ENCODE data around the gene CCDC60.
A peak's percentile ranks its signal among the peaks of the same experiment; 100 is the strongest.

CCDC60 gene

GRCh38 chr12:119479121-119479561 is 144.6 kb downstream of the CCDC60 start:
- Histone ChIP-seq H3K4me3 (ENCODE audit: low read depth, low read length) (no peak overlapping the region), H3K4ac (ENCODE audit: low read depth, low read length) (no peak overlapping the region), H3K9ac (ENCODE audit: low read length) (no peak overlapping the region), H3K79me1 (ENCODE audit: low read length) (no peaks in the 10 kb centered on the region), H3K18ac (ENCODE audit: low read length) (no peak overlapping the region), H2AK5ac (ENCODE audit: low read length) (no peak overlapping the region), H4K8ac (ENCODE audit: low read depth, low read length) (no peak overlapping the region), H2BK120ac (ENCODE audit: insufficient read depth, low read length, poor library complexity) (no peak overlapping the region), H4K91ac (ENCODE audit: low read depth, low read length) (no peak overlapping the region), H3K27ac (ENCODE audit: low read depth, low read length) (peak overlapping the region; percentile 44), H3K27me3 (ENCODE audit: insufficient read depth, low read length) (no peaks in the 10 kb centered on the region), H4K12ac (ENCODE audit: low read depth, low read length) (no peak overlapping the region), H3K36me3 (ENCODE audit: control insufficient read depth in 1 of 2, insufficient read depth in 2 of 2, low read length in 2 of 2) (no peaks in the 10 kb centered on the region), H2AFZ (ENCODE audit: insufficient read depth, low read length, poor library complexity) (no peak overlapping the region), H2BK5ac (ENCODE audit: low read depth, low read length, poor library complexity) (no peak overlapping the region), H3K4me1 (ENCODE audit: control insufficient read depth in 1 of 2, insufficient read depth in 2 of 2, low read length in 2 of 2) (peaks cover 6 to 10% of the 10 kb centered on the region in 2 experiments), H3K14ac (ENCODE audit: low read length) (no peak overlapping the region), H3K9me3 (ENCODE audit: insufficient read depth, low read depth, low read length) (no peaks in the 10 kb centered on the region), H3K23ac (ENCODE audit: low read length) (no peak overlapping the region), H2BK12ac (ENCODE audit: low read length) (no peak overlapping the region), H3K79me2 (ENCODE audit: control insufficient read depth, insufficient read depth, low read length, poor library complexity) (no peaks in the 10 kb centered on the region), H3K4me2 (ENCODE audit: low read length) (no peak overlapping the region)
- DNase-seq: peak; percentile 95 to 99
- no CpG with 5 or more reads among the region's 10 CpGs for WGBS (ENCODE audit: extremely low coverage, insufficient coverage, insufficient read length)

GRCh38 chr12:119480551-119480950 is 146.0 kb downstream of the CCDC60 start:
- no peak overlapping the region for H3K4ac ChIP-seq (ENCODE audit: low read depth, low read length)
- H3K27me3 ChIP-seq (ENCODE audit: insufficient read depth, low read length): no peaks in the 10 kb centered on the region
- H3K4me1 ChIP-seq (ENCODE audit: control insufficient read depth in 1 of 2, insufficient read depth in 2 of 2, low read length in 2 of 2): peaks cover 6 to 10% of the 10 kb centered on the region in 2 experiments
- H3K9ac ChIP-seq (ENCODE audit: low read length): no peak overlapping the region
- no peak overlapping the region for H2AFZ ChIP-seq (ENCODE audit: insufficient read depth, low read length, poor library complexity)
- no peak overlapping the region for H3K4me3 ChIP-seq (ENCODE audit: low read depth, low read length)
- no peak overlapping the region for H3K18ac ChIP-seq (ENCODE audit: low read length)
- no peak overlapping the region for H4K91ac ChIP-seq (ENCODE audit: low read depth, low read length)
- H4K12ac ChIP-seq (ENCODE audit: low read depth, low read length): no peak overlapping the region
- no peak overlapping the region for H3K14ac ChIP-seq (ENCODE audit: low read length)
- H3K9me3 ChIP-seq (ENCODE audit: insufficient read depth, low read depth, low read length): no peaks in the 10 kb centered on the region
- WGBS (ENCODE audit: extremely low coverage, insufficient coverage, insufficient read length): no CpG with 5 or more reads among the region's 1 CpG
- no peak overlapping the region for H4K8ac ChIP-seq (ENCODE audit: low read depth, low read length)
- H3K27ac ChIP-seq (ENCODE audit: low read depth, low read length): no peak overlapping the region
- no peaks in the 10 kb centered on the region for H3K79me2 ChIP-seq (ENCODE audit: control insufficient read depth, insufficient read depth, low read length, poor library complexity)
- no peak overlapping the region for H2BK12ac ChIP-seq (ENCODE audit: low read length)
- no peak for DNase-seq
- H3K79me1 ChIP-seq (ENCODE audit: low read length): no peaks in the 10 kb centered on the region
- H3K4me2 ChIP-seq (ENCODE audit: low read length): no peak overlapping the region
- no peak overlapping the region for H2BK120ac ChIP-seq (ENCODE audit: insufficient read depth, low read length, poor library complexity)
- H2BK5ac ChIP-seq (ENCODE audit: low read depth, low read length, poor library complexity): no peak overlapping the region
- no peak overlapping the region for H3K23ac ChIP-seq (ENCODE audit: low read length)
- H3K36me3 ChIP-seq (ENCODE audit: control insufficient read depth in 1 of 2, insufficient read depth in 2 of 2, low read length in 2 of 2): no peaks in the 10 kb centered on the region
- H2AK5ac ChIP-seq (ENCODE audit: low read length): no peak overlapping the region

GRCh38 chr12:119486599-119487154 is 152.1 kb downstream of the CCDC60 start:
- Histone ChIP-seq H3K36me3 (ENCODE audit: control insufficient read depth in 1 of 2, insufficient read depth in 2 of 2, low read length in 2 of 2) (no peaks in the 10 kb centered on the region), H2AFZ (ENCODE audit: insufficient read depth, low read length, poor library complexity) (no peak overlapping the region), H3K27me3 (ENCODE audit: insufficient read depth, low read length) (no peaks in the 10 kb centered on the region), H4K12ac (ENCODE audit: low read depth, low read length) (no peak overlapping the region), H3K27ac (ENCODE audit: low read depth, low read length) (no peak overlapping the region), H3K4me3 (ENCODE audit: low read depth, low read length) (no peak overlapping the region), H3K4me2 (ENCODE audit: low read length) (no peak overlapping the region), H3K9ac (ENCODE audit: low read length) (no peak overlapping the region), H2BK120ac (ENCODE audit: insufficient read depth, low read length, poor library complexity) (no peak overlapping the region), H3K79me1 (ENCODE audit: low read length) (no peaks in the 10 kb centered on the region), H3K18ac (ENCODE audit: low read length) (no peak overlapping the region), H3K14ac (ENCODE audit: low read length) (no peak overlapping the region), H3K79me2 (ENCODE audit: control insufficient read depth, insufficient read depth, low read length, poor library complexity) (no peaks in the 10 kb centered on the region), H4K91ac (ENCODE audit: low read depth, low read length) (no peak overlapping the region), H3K23ac (ENCODE audit: low read length) (no peak overlapping the region), H3K9me3 (ENCODE audit: insufficient read depth, low read depth, low read length) (no peaks in the 10 kb centered on the region), H2AK5ac (ENCODE audit: low read length) (no peak overlapping the region), H3K4me1 (ENCODE audit: control insufficient read depth in 1 of 2, insufficient read depth in 2 of 2, low read length in 2 of 2) (no peaks in the 10 kb centered on the region), H2BK5ac (ENCODE audit: low read depth, low read length, poor library complexity) (no peak overlapping the region), H2BK12ac (ENCODE audit: low read length) (no peak overlapping the region), H4K8ac (ENCODE audit: low read depth, low read length) (no peak overlapping the region), H3K4ac (ENCODE audit: low read depth, low read length) (no peak overlapping the region)
- DNase-seq: no peak
- no CpG with 5 or more reads among the region's 4 CpGs for WGBS (ENCODE audit: extremely low coverage, insufficient coverage, insufficient read length)

GRCh38 chr12:119491814-119492213 is 157.3 kb downstream of the CCDC60 start:
- Histone ChIP-seq H2AK5ac (ENCODE audit: low read length) (no peak overlapping the region), H3K36me3 (ENCODE audit: control insufficient read depth in 1 of 2, insufficient read depth in 2 of 2, low read length in 2 of 2) (no peaks in the 10 kb centered on the region), H3K4me1 (ENCODE audit: control insufficient read depth in 1 of 2, insufficient read depth in 2 of 2, low read length in 2 of 2) (no peaks in the 10 kb centered on the region), H3K23ac (ENCODE audit: low read length) (no peak overlapping the region), H2BK5ac (ENCODE audit: low read depth, low read length, poor library complexity) (no peak overlapping the region), H3K14ac (ENCODE audit: low read length) (no peak overlapping the region), H3K9ac (ENCODE audit: low read length) (no peak overlapping the region), H4K12ac (ENCODE audit: low read depth, low read length) (no peak overlapping the region), H4K8ac (ENCODE audit: low read depth, low read length) (no peak overlapping the region), H3K27me3 (ENCODE audit: insufficient read depth, low read length) (no peaks in the 10 kb centered on the region), H3K4me3 (ENCODE audit: low read depth, low read length) (no peak overlapping the region), H2AFZ (ENCODE audit: insufficient read depth, low read length, poor library complexity) (no peak overlapping the region), H3K27ac (ENCODE audit: low read depth, low read length) (no peak overlapping the region), H3K9me3 (ENCODE audit: insufficient read depth, low read depth, low read length) (no peaks in the 10 kb centered on the region), H3K4me2 (ENCODE audit: low read length) (no peak overlapping the region), H2BK12ac (ENCODE audit: low read length) (no peak overlapping the region), H3K79me2 (ENCODE audit: control insufficient read depth, insufficient read depth, low read length, poor library complexity) (no peaks in the 10 kb centered on the region), H3K18ac (ENCODE audit: low read length) (no peak overlapping the region), H3K4ac (ENCODE audit: low read depth, low read length) (no peak overlapping the region), H4K91ac (ENCODE audit: low read depth, low read length) (no peak overlapping the region), H2BK120ac (ENCODE audit: insufficient read depth, low read length, poor library complexity) (no peak overlapping the region), H3K79me1 (ENCODE audit: low read length) (no peaks in the 10 kb centered on the region)
- WGBS (ENCODE audit: extremely low coverage, insufficient coverage, insufficient read length): no CpG with 5 or more reads among the region's 5 CpGs
- DNase-seq: no peak
